NCI-H1105 (cell line): ENCODE results near the gene IER5L.
"Not testable (repeated sequence)": the region's sequence is repeated elsewhere in the genome, so short reads cannot be mapped to it uniquely, and the experiment has no call there.

Experiments
- DNase-seq: peaks from one replicate; lab custom pipeline; 2025; lab: John Stamatoyannopoulos, UW

IER5L gene

DNA sequence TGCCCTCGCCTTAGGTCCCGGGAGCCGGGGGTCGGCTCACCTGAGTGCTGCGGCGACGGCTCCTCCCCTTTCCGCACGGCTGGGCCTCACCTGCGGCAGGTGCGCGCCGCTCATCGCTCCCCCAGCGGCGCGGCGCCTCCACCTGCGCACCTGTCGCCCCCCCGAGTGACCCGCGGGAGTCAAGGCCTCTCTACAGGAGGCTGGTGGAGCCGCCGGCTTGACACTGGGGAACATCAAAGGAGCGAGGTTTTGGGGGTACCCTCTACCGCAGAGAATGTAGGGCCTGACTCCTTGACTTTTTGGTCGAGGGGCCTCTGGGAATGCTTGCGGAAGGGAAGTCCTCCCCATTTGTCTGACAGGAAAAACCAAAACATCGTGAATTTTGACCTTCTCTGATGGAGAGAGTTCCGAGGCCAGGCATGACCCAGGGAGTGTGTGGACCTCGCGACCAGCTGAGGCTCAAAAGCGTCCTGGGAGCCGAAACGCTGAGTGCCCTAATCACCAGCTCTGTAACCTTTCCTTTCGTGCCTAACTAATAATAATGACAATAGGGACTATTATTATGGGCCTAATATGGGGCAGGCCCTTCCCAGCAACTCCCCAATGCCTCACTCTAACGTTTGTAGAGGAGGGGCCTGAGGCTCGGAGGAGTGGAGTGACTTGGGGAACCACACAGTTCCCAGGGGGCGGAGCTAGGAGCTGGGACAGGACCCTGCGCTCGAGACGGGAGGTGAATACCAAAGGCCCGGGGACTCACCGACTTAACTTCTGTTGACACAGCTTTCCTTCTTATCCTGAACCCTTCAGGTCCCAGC is 714 bp upstream of the IER5L start:
- DNase-seq: peak; percentile 86

DNA sequence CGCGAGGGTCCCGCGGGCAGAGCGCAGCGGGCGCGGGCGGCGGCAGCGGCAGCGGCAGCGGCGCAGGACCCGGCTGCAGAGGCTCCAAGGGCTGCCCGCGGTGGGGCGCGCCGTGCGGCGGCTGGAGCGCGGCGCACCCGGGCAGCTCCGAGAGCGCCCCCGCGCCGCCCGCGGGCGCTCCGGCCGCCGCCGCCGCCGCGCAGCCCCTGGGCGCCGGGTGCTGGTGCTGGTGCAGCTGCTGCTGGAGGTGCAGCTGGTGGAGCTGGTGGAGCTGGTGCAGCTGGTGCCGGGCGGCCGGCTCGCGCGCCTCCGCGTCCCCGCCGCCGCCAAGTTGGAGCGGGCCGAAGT is 644 bp downstream of the IER5L start:
- no peak for DNase-seq

DNA sequence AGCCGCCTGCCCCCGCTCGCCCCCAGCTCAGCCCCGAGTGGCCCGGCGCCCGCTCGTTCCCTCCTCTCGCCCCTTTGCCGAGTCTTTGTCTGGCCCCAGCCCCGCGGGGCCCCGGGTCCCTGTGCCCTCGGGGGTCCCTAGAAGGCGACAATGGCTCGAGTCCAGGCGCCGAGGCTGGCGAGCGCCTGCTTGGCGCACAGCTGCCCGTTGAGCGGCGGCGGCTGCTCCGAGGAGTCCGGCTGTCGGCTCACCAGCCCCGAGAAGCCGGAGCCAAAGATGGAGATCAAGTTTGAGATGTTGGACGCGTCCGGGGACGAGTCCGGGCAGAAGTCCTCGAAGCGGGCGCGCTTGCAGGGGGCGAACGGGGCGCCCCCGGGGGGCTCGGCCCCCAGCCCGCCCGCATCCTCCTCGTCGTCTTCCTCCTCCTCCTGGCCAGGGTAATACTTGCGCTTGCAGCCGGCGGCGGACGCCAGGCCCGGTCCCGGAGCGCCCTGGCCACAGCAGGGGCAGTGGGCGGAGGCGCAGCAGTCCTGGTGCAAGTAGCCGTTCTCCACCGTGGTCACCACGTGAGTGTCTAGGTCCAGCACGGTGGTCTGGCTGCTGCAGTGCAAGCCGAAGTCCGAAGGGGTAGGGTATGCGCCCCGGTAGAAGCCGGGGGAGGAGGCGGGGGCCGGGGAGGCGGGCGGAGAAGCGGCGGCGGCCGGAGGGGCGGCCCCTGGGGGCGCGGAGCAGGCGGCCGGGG is 1.2 kb downstream of the IER5L start:
- peak; percentile 26 for DNase-seq

DNA sequence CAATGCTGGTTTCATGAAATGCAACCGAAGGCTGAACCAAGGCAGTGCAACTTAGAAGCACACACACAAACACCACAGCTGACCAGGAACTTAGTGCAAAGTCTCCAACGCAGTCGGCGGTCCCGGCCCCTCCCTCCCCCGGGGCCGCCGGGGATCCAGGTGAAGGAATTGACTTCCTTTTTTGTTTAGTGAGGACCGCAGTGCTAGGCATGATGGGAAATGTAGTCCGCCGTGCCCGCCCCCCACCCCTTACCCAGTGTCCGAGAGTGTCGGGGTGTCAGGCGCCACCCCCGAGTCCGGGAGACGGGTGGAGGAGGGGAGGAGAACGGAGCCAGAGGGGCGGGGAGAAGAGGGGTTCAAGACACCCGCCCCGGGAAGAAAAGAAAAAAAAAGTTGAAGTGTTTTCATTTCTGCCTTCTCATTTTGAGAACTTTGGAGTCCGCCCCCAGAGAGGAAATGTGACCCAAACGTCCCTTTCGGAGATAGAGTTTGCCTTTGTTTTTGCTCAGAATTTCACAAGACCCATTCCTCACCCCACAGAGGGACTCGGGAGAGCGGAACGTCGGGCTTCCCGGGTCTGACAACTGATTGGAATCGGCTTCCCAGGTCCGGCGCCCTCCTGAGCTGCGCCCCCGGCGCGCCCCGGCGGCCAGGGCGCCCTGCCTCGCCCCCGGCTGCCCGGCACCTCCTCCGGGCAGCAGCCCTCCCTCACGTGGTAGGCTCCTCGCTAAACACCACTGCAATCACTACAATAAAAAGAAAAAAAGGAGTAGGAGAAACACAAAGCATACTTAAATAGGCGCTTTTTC is 2.0 kb downstream of the IER5L start:
- DNase-seq: peak; percentile 56

DNA sequence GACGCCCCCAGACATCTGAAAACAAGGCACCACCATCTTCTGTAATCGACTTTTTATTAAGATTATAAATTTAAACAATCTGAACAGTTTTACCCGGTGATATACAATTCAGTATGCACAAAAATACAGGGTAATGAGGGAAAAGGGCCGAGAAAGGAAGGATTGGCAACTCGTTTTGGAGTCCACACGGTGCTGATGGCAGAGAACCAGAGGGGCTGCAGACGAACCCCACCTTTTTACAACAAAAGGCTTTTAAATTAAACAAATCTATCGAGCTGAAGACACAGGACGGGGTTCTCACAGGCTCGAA is 2.6 kb downstream of the IER5L start:
- no peak for DNase-seq

DNA sequence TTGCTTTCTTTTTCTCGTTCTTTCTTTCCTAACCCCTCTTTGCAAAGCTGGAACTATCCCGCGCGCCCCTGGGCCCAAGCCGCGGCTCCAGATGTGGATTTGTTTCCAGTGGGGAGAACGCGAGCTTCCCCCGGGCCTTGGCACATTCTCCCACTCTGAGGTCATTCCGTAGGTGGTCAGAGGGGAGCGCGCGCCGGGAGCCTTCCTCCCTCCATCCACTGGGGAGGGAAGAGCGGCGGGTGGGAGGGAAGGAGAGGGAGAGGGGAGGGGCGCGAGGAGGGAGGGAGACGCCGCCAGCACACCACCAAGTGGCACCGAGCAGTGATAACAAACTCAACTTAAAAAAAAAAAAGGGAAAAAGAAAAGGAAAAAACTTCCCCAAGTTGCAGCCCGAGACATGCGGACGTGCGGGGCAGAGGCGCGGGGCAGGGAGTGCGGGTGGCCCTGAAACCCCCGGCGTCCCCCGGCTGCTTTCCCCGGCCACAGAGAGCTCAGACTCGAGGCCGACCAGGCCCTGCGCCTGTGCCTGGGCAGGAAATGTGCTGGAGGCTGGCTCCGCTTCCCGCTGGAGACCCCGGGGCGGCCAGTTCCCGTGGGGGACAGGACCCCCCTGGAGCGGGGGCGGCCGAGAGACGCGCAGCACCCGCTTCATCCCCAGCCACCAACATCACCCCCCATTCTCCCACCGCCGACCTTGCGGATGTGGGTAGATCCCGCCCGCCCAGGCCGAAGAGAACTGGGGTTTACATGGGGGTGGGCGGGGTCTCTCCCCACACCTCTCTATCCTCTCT is 3.1 kb downstream of the IER5L start:
- DNase-seq: peak; percentile 24

DNA sequence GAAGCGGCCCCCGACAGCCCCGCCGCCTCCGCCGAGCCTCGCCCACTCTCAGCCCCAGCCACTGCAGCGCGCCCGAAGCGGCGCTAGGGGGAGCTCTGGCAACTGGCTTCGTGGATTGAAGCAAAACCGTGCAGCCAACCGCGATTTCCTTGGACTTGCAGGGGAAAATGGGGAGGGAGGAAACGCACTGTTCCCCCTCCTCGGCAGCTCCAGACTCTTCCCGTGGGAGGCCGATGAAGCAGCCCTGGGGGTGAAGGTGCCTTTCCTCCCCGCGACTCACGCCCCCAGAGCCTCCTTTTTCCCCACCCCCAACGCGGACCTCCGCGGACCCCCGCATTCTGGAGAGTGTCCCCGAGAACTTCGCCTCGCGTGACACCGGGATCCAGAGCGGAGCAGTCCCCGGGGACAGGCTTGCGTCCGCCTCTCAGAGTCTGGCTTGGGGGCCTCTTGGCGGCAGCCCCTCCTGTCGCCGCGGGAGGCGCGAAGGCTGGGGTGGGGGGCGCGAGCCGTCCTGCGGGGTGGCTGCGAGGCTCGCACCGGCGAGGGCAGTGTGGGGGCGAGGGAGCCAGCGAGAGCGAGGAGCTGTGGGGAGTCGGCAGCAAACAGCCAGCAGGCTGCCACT is 3.8 kb downstream of the IER5L start:
- peak; percentile 55 for DNase-seq

DNA sequence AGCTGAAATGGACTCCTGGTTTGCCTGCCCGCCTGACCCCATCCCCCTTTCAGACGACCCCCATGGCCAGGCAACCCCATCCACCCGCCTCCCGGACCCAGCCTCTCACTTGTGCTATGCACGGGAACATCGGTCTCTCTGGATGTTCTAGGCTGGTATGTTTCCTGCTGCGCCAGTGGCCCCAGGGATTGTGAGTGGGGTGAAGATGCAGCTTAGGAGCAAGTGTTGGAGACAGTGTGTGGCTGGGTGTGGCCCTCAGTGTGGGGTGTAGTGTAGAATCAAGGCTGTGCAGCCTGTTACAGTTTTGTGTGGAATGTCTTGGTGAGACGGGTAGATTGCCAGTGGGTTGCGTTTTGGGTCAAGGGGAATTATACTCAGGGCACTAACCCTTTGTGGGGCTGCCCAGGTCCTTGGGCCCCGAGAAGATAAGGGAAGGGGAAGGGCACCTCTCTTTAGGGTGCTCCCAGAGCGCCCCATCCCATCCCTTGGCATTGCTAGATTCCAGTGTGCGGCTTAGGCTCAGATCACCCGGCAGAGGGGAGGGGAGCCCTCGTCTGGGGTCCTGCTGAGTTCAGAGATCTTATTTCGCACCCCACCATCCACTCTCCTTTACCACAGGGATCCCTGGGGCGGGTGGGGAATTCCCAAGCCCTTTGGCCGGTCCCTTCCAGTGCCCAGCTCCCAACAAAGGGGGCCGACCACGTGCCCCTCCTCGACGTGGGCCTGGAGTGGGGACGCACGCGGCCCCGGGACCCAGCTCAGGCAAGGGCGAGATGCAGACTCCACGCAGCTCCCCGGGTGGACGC is 4.6 kb downstream of the IER5L start:
- DNase-seq: no peak

DNA sequence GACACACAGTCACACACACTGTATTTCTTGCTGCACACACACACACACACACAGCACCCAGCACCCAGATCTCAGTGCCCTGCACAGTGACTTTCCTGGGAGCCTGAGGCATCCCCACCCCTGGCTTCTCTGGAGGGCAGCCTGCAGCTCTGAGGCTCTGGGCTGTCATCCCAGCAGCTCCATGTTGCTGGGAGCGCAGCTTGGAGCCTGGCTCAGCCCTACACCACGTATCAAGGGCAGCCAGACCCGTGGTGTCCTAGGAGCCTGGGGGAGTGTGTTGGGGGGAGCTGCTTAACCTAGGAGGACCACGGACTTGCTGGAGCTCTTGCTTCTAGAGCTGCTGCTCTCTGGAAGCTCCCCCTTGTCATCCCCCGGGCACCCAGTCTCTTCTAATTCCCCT is 5.2 kb downstream of the IER5L start:
- no peak for DNase-seq

DNA sequence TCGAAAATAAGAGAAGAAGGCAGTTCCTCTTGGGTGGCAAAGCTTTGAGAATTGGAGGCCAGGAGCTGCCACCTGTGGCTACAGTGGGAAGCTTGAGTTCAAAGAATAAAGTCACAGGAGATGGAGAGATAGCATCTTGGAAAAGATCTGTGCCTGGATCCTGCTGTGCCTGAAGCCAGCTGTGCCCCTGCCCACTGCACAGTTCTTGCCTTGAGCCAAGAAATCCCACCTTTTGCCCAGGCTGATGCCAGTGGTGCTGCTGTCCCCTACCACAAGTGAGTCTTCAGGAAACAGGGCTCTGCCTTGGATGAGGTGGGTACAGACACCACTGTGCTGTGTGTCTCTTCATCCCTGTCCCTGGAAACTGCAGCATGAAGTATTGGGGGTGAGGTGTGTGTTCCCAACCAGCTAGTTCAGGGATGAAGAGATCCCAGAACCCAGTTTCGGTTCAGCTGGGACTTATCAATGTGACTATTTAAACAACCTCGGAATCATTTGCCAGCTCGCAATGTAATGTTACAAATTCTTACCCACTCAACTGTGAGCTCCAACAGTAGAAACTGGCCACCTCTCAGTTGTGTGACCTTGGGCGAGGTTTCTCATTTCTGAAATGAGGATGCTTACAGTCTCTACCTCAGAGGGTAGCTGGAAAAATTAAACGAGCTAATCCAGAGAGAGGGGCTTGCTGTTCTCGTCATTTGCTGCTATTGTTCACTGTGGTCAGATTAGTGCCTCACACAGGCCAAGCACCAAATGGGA is 5.9 kb downstream of the IER5L start:
- no peak for DNase-seq

DNA sequence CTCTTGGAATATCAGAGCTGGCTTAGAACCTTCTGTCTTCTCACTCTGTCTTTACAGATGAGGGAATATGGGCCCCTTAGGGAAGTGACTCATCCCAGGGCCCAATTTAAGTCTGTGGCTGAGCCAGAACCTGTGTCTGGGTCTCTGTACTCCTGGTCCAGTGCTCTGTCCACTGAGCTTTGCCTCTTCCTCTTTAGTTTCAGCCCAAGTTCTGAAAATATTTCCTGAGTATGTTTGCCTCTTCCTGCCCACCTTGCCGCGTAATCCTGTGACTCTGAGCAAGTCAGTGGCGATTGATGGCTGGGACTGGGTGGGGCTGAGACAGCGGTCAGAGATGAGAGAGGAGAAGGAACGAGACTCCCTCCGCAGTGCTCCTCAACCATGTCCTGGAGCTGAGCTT is 7.8 kb downstream of the IER5L start:
- DNase-seq: no peak

DNA sequence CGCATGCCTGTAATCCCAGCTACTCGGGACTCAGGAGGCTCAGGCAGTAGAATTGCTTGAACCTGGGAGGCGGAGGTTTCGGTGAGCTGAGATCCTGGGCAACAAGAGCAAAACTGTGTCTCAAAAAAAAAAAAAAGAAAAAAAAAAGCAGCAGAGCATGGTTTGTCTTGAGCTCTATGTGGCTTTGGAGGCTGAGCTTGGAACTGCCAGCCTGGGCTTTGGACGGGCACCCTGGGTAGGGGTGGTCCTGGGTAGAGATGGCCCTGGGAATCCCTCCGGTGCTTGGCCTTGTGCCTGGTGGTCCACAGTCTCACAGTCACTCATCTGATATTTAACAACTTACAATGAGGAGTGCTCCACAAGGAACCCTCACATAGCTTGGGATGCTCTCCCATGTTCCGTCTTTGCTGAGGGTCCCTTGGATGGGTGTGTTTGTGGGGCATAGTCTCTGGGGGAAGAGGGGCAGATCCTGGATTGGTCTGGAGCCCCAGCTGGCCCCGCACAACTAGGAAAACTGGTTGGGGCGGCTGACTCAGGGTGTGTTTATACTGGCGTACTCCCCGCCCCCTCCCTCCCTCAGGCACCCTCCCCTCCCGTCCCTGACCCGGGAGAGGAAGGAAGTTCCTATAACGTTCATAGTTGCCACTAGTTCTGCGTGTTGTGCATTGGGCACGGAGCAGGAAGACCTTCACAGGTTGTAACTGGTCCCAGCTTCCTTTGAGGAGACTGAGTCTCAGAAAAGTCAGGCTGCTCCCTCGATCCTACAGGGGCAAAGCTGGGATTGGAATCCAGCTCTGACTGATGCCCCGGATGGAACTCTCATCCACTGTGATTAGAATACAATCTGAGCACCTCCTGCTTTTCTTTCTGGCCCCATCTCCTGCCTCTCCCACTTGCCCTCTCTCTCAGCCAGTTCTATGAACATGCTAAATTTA is 11.2 kb downstream of the IER5L start:
- DNase-seq: peak; percentile 9

DNA sequence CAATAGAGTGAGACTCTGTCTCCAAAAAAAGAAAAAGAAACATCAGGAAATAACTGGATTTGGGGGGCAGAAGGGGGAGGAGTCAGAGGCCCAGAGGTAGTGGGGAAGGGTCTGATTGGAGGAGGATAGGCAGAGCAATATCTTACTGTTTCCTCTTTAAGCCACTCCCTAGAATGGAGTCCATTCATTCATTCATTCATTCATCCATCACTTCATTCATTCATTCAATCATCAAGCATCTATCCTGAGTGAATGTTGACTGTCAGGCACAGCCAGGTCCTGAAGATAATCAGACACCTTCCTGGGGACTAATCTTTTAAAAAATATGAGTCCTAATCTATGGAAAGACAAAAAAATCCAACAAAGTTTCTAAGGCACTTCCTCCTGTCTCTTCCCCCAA is 12.9 kb downstream of the IER5L start:
- no peak for DNase-seq

DNA sequence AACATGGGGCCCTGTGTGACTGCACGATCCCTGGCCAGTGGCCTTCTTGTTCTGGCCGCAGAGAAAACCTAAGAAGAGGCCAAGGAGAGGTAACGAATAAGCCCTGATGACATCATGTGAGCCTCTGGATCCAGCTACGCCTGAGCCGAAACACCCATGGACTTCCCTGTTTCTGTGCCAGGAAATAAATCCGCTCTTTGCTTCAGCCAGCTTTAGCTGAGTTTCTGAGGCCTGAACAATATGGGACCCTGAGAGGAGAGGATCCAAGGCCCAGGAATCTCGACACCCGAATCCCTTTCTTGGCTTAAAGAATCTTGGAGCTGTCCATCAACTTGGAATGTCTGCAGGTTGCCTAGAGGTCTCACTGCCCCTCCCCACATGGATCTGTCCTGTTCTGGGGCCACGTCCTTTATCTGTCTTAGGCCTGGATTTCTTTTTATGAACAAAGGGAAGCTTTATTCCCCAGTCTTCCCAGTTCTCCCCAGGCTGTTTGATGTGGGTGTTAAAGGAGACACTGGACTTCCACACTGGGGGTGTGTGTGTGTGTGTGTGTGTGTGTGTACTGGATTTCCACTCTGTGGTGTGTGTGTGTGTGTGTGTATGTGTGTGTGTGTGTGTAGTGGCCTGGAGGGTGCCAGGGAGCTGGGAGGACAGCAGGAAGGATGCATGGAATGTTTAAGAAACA is 13.7 kb downstream of the IER5L start:
- DNase-seq: no peak

DNA sequence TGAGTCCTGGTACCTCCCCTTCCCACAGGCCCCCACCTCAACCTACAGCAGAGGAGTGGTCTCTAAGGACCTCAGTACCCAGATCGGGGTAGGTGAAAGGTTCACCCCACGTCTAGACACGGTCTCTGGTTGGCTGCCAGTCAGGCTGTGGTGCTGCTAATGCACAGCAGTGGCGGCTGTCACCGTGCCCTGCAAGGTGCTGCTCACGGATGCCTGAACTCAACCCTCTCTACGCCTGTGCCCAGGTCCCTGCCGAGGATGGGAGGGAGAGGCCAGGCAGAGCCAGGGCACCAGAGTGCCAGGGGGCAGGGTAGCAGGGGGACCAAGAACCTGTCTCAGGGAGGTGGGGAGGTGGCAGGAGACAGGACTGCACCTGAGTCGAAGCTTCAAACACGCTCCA is 14.3 kb downstream of the IER5L start:
- no peak for DNase-seq

DNA sequence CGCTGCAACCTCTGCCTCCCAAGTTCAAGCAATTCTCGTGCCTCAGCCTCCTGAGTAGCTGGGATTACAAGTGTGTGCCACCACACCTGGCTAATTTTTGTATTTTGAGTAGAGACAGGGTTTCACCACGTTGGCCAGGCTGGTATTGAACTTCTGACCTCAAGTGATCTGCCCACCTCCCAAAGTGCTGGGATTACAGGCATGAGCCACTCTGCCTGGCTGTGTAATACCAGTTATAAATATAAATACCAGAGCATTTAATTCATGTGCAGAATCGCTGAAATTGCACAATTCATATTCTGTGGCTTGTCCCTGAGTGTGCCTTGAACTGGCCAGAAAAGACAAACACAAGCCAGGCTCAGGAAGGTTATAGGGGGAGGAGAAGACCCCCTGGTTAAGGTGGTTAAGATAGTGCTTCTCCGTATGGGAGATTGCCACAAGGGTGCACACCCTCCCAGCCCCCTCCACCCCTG is 14.8 kb downstream of the IER5L start:
- DNase-seq: not testable (repeated sequence)

DNA sequence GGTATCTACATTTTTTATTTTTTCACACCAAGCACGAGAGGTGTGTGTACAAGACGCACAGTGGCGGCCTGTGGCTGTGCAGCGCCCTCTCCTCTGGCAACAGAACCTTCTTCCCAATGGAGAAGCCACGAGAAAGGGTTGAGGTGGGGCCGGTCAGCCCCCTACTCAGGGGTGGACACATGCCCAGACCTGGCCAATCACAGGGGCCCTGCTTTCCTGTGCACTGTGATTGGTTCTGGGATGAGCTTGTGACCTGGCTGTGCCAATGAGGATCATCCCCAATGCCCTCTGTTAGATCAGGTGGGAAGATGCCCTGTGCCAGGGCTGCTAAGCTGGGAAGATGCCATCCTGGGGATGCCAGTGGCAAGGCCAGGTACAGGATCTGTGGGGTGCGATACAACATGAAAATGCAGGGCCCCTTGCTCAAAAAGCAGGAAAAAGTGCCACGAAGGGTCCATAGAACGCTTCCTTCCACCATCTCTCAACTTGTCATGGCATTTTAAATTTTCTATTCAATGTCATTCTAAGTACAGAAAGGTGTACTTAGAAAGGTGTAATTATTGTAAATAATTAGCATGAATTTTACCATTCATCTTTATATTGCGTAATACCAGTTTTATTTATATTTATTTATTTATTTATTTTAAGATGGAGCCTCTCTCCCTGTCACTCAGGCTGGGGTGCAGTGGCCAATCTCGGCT is 15.4 kb downstream of the IER5L start:
- no peak for DNase-seq

DNA sequence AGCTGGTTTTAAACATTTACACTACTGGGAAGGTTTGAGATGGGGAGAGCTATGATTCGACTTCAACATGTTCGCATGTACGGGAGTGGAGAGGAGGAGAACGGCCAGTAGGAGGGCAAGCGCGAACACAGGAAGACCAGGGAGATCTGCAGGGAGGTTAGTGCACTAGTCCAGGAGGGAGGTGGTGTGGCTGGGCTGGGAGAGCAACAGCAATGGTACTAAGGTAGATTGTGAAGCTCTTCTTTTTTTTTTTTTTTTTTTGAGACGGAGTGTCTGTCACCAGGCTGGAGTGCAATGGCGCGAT is 16.6 kb downstream of the IER5L start:
- DNase-seq: no peak
